ENCODE results near the gene ZNF69. TPM values are rescaled to one million over a fixed set of nuclear protein-coding genes. Genes with fewer than 3 reads are reported as not detected.
"Not testable (repeated sequence)": the region's sequence is repeated elsewhere in the genome, so short reads cannot be mapped to it uniquely, and the experiment has no call there.

Gene ZNF69
- total RNA-seq, 1 donor from 2014 or later, result 11.9 TPM

DNA sequence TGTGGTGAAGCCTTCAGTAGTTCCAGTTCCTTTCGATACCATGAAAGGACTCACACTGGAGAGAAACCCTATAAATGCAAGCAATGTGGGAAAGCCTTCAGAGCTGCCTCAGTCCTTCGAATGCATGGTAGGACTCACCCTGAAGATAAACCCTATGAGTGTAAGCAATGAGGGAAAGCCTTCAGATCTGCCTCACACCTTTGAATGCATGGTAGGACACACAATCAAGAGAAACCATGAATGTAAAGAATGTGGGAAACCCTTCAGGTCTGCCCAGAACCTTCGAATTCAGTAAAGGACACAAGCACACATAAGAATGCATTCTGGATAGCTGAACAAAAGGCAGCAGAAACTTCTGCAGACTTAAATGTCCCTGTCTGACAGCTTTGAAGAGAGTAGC is 18.3 kb downstream of the ZNF69 start:
- TF ChIP-seq, protein P1, sequence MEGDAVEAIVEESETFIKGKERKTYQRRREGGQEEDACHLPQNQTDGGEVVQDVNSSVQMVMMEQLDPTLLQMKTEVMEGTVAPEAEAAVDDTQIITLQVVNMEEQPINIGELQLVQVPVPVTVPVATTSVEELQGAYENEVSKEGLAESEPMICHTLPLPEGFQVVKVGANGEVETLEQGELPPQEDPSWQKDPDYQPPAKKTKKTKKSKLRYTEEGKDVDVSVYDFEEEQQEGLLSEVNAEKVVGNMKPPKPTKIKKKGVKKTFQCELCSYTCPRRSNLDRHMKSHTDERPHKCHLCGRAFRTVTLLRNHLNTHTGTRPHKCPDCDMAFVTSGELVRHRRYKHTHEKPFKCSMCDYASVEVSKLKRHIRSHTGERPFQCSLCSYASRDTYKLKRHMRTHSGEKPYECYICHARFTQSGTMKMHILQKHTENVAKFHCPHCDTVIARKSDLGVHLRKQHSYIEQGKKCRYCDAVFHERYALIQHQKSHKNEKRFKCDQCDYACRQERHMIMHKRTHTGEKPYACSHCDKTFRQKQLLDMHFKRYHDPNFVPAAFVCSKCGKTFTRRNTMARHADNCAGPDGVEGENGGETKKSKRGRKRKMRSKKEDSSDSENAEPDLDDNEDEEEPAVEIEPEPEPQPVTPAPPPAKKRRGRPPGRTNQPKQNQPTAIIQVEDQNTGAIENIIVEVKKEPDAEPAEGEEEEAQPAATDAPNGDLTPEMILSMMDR (IDR thresholded peaks at IDR 0.05), result no peak
- Mint-ChIP-seq H3K36me3 (ENCODE audit: low read depth) (peaks cover 74% of the 10 kb centered on the region), H3K4me1 (ENCODE audit: low read depth) (no peaks in the 10 kb centered on the region), H3K27ac (ENCODE audit: unreplicated experiment) (no peak overlapping the region), H3K4me3 (ENCODE audit: unreplicated experiment) (no peak overlapping the region), H3K9me3 (ENCODE audit: low read depth) (peaks cover 69% of the 10 kb centered on the region), H3K27me3 (ENCODE audit: low read depth) (no peaks in the 10 kb centered on the region)
- DNase-seq (ENCODE audit: low spot score), result no peak

DNA sequence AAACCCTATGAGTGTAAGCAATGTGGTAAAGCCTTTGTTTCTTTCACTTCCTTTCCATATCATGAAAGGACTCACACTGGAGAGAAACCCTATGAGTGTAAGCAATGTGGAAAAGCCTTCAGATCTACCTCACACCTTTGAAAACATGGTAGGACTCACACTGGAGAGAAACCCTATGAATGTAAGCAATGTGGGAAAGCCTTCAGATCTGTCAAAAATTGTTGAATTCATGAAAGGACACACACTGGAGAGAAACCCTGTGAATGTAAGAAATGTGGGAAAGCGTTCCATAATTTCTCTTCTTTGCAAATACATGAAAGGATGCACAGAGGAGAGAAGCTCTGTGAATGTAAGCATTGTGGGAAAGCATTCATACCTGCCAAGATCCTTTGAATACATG is 24.4 kb downstream of the ZNF69 start:
- not testable (repeated sequence) for H3K27ac Mint-ChIP-seq (ENCODE audit: unreplicated experiment)

DNA sequence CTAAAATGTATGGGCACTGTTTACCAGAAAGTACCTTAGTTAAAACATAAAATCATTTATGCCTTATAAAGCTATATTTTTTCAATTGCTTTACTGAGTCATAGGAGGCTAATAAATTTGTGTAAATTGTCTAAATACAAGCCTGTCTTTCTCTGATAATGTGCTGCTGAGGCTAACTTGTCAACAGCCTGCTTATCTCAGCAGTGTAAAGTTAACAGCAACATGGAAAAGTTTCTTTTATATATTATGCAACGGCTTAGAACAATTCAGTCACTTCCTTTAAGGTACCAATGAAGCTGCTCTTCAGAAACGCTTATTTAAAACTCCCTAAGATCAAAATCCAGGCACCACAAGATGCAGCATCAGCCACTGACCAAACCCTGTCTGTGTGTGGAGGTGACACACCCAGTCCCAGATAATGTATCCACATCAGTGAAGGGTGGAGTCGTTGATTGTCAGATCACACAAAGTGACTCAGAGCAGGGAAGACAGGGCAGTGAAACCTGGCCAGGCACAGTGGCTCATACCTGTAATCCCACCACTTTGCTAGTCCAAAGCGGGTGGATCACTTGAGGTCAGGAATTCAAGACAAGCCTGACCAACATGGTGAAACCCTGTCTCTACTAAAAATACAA is 27.0 kb downstream of the ZNF69 start:
- not testable (repeated sequence) for H3K27ac Mint-ChIP-seq (ENCODE audit: unreplicated experiment); H3K4me3 Mint-ChIP-seq (ENCODE audit: unreplicated experiment); DNase-seq (ENCODE audit: low spot score); H3K27me3 Mint-ChIP-seq (ENCODE audit: low read depth); H3K4me1 Mint-ChIP-seq (ENCODE audit: low read depth)
- peaks cover 43% of the 10 kb centered on the region for H3K9me3 Mint-ChIP-seq (ENCODE audit: low read depth)
- H3K36me3 Mint-ChIP-seq (ENCODE audit: low read depth), result peaks cover 41% of the 10 kb centered on the region

More for the DNA sequence above, 24.4 kb downstream of the ZNF69 start:
- Mint-ChIP-seq H3K36me3 (ENCODE audit: low read depth) (peaks cover 57% of the 10 kb centered on the region), H3K9me3 (ENCODE audit: low read depth) (peaks cover 56% of the 10 kb centered on the region)
- H3K4me3 Mint-ChIP-seq (ENCODE audit: unreplicated experiment); H3K27me3 Mint-ChIP-seq (ENCODE audit: low read depth); H3K4me1 Mint-ChIP-seq (ENCODE audit: low read depth); DNase-seq (ENCODE audit: low spot score): not testable (repeated sequence)

DNA sequence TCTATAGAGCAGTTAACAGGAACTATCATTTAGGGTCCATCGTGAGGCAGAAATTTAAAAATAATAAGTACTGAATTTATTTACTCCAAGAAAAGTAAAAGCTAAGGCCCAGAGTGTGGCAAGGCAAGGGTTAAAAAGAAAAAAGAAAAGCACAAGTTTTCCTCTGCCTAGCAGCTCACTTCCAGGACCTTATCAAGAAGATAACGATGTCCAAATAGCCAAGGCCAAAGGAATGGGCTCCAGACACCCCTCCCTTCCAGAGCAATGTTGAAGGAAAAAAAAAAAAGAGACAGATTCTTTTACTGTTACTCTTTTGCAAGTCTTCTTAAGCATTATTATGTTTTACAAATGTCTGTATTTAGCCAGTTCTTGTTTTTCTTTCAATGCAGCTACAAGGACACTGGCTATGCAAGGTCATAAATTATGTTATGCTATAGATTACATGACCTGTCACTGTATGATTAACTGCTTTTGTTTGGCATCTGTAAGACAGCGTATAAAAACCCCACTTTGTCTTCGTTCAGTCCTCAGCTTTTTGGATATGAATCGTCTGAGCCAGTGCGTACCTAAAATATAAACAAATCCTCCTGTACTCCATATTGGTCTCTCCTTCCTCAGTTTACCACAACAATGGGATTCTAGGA is 34.4 kb downstream of the ZNF69 start:
- Mint-ChIP-seq H3K36me3 (ENCODE audit: low read depth) (peaks cover 6% of the 10 kb centered on the region), H3K4me1 (ENCODE audit: low read depth) (peaks cover 31% of the 10 kb centered on the region), H3K9me3 (ENCODE audit: low read depth) (peaks cover 12% of the 10 kb centered on the region), H3K27me3 (ENCODE audit: low read depth) (no peaks in the 10 kb centered on the region), H3K4me3 (ENCODE audit: unreplicated experiment) (no peak overlapping the region), H3K27ac (ENCODE audit: unreplicated experiment) (no peak overlapping the region)
- TF ChIP-seq, protein P1 (IDR thresholded peaks at IDR 0.05), result no peak
- DNase-seq (ENCODE audit: low spot score), result no peak

DNA sequence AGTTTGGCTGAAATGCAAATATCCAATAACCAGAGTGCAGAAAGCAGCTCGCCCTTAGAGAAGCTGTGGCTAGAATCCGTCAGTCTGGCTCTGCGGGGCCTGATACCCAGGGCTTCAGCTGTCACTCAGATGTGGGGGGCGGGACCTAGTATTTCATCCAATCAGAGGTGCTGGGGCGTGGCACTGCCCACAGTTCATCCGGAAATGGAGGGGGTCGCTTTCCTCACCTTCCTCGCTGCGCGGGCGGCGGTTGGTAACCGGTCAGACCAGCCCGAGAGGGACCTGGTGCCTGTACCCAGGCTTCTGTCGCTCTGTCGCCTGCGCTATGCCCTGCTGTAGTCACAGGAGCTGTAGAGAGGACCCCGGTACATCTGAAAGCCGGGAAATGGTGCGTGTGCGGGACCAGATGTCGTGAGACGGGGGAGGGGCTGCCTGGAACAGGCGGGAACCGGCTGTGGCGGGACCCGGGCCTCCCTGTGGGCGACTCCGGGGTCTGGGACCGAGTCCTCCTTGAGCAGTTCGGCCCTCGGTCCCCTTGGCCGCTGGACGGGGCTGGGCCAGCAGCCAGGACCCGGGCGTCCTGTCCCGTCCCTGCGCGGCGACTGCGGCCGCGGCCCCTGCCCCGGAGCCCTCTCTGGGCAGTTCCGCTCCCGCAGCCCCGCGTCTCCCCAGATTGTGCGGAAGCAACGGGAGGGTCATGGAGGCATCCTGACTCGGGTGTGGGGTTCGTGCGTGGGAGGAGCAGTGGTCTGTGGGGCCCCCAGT is 37.5 kb downstream of the ZNF69 start, which contains the start of gene ZNF700:
Gene ZNF700 (plus strand): TSS at position 222 of the 765 bp plus-strand sequence. CDS start 104 bp downstream, at position 326.
- DNase-seq (ENCODE audit: low spot score), result peak; percentile 92
- peak within 1 kb of the TSS; percentile 98 for H3K27ac Mint-ChIP-seq (ENCODE audit: unreplicated experiment)
- TF ChIP-seq, protein P1 (IDR thresholded peaks at IDR 0.05), result no peak
- peak within 1 kb of the TSS; percentile 96 for H3K4me3 Mint-ChIP-seq (ENCODE audit: unreplicated experiment)
- H3K9me3 Mint-ChIP-seq (ENCODE audit: low read depth), result peaks cover under 1% of the 10 kb centered on the region
- no peaks in the 10 kb centered on the region for H3K27me3 Mint-ChIP-seq (ENCODE audit: low read depth)
- H3K4me1 Mint-ChIP-seq (ENCODE audit: low read depth), result peaks cover 31% of the 10 kb centered on the region
- H3K36me3 Mint-ChIP-seq (ENCODE audit: low read depth), result no peaks in the 10 kb centered on the region

DNA sequence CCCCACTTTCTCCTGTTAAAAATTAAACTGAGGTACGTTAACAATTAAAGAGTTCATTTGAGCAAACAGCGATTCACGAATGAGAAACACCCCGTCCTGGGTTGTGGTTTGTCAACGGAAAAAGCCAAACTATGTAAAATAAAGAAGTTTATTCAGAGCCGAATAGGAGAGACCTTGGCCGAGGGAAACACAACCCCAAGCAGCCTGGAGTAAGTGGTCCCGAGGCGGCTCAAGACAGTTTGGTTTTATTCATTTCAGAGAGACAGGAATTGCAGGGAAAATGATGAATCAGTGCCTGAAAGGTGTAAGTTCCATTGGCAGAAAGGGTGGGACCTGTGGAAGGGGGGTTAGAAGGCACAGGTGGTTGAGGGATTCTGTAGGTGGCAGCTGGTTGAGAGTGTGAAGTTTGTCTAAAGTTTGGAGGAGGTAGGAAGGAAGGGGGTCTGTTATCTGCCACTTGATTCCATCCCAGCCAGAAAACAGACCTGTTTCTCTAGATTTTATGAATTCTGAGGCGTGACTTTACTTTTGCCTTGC is 38.1 kb downstream of the ZNF69 start:
- not testable (repeated sequence) for H3K36me3 Mint-ChIP-seq (ENCODE audit: low read depth); DNase-seq (ENCODE audit: low spot score); H3K9me3 Mint-ChIP-seq (ENCODE audit: low read depth); H3K27me3 Mint-ChIP-seq (ENCODE audit: low read depth)
- H3K4me3 Mint-ChIP-seq (ENCODE audit: unreplicated experiment), result peak overlapping the region; percentile 96
- peaks cover 31% of the 10 kb centered on the region for H3K4me1 Mint-ChIP-seq (ENCODE audit: low read depth)
- peak overlapping the region; percentile 89 for H3K27ac Mint-ChIP-seq (ENCODE audit: unreplicated experiment)
